ENCODE data around the gene SAMSN1.

GRCh38 chr21:14480411-14481031 lies 65.6 kb downstream of the SAMSN1 start:
- no peak for TF ChIP-seq MAX (IDR thresholded peaks at IDR 0.05; ENCODE audit: low read depth, low read length)
- no peak for TF ChIP-seq POLR2A (IDR thresholded peaks at IDR 0.05; ENCODE audit: extremely low read depth, insufficient read length)
- TF ChIP-seq MYC (IDR thresholded peaks at IDR 0.05; ENCODE audit: low read depth, low read length), result no peak

Measured in NB4 (cell line).